Right kidney (tissue), 9 donors: ENCODE results near the gene CXCL14.

Source experiments
- DNase-seq: peaks from one replicate; pipeline ENCODE4 v3.0.0-alpha.2; 2016
- long read RNA-seq, 8 donors: transcript quantifications; one replicate each; lab custom pipeline, GENCODE V29; 2026

Gene CXCL14
- long read RNA-seq, donor 1, transcript CXCL14-202 (4 exons, 1,760 nt): major isoform, 46 of 46 reads
- long read RNA-seq, donor 1, partial matches to known transcripts: 0 of 46 reads
- long read RNA-seq, donor 1, other reads (novel, unspliced or antisense): 0 of 46 reads
- long read RNA-seq, donor 2, transcript CXCL14-202 (4 exons, 1,760 nt): major isoform, 62 of 62 reads
- long read RNA-seq, donor 2, partial matches to known transcripts: 0 of 62 reads
- long read RNA-seq, donor 2, other reads (novel, unspliced or antisense): 0 of 62 reads
- long read RNA-seq, donor 3, transcript CXCL14-202 (4 exons, 1,760 nt): major isoform, 33 of 33 reads
- long read RNA-seq, donor 3, partial matches to known transcripts: 0 of 33 reads
- long read RNA-seq, donor 3, other reads (novel, unspliced or antisense): 0 of 33 reads
- long read RNA-seq, donor 4, transcript CXCL14-202 (4 exons, 1,760 nt): major isoform, 29 of 29 reads
- long read RNA-seq, donor 4, partial matches to known transcripts: 0 of 29 reads
- long read RNA-seq, donor 4, other reads (novel, unspliced or antisense): 0 of 29 reads
- long read RNA-seq, donor 5, transcript CXCL14-202 (4 exons, 1,760 nt): major isoform, 24 of 24 reads
- long read RNA-seq, donor 5, partial matches to known transcripts: 0 of 24 reads
- long read RNA-seq, donor 5, other reads (novel, unspliced or antisense): 0 of 24 reads
- long read RNA-seq, donor 6, transcript CXCL14-202 (4 exons, 1,760 nt): major isoform, 32 of 32 reads
- long read RNA-seq, donor 6, partial matches to known transcripts: 0 of 32 reads
- long read RNA-seq, donor 6, other reads (novel, unspliced or antisense): 0 of 32 reads
- long read RNA-seq, donor 7, transcript CXCL14-202 (4 exons, 1,760 nt): major isoform, 40 of 52 reads
- long read RNA-seq, donor 7, partial matches to known transcripts: 12 of 52 reads
- long read RNA-seq, donor 7, other reads (novel, unspliced or antisense): 0 of 52 reads
- long read RNA-seq, donor 8, transcript CXCL14-202 (4 exons, 1,760 nt): major isoform, 65 of 65 reads
- long read RNA-seq, donor 8, partial matches to known transcripts: 0 of 65 reads
- long read RNA-seq, donor 8, other reads (novel, unspliced or antisense): 0 of 65 reads

- DNase-seq: peak; percentile 74
Observed at GRCh38 chr5:135578685-135579341, at the start of gene CXCL14. Gene CXCL14 (minus strand): TSS chr5:135578991. CDS start chr5:135578778, 213 bp downstream.

- no peak for DNase-seq
Observed at GRCh38 chr5:135626636-135627035, 47.8 kb upstream of the CXCL14 start.

GRCh38 chr5:135625961-135626360 is 47.2 kb upstream of the CXCL14 start:
- DNase-seq: no peak

- DNase-seq: no peak
Observed at GRCh38 chr5:135625486-135625885, 46.7 kb upstream of the CXCL14 start.

- DNase-seq: no peak
Observed at GRCh38 chr5:135625061-135625460, 46.3 kb upstream of the CXCL14 start.

- DNase-seq: no peak
Observed at GRCh38 chr5:135623186-135623715, 44.5 kb upstream of the CXCL14 start.

- DNase-seq: no peak
Observed at GRCh38 chr5:135615581-135616260, 36.9 kb upstream of the CXCL14 start.

- no peak for DNase-seq
Observed at GRCh38 chr5:135615171-135615570, 36.4 kb upstream of the CXCL14 start.

- DNase-seq: no peak
Observed at GRCh38 chr5:135609981-135610380, 31.2 kb upstream of the CXCL14 start.

GRCh38 chr5:135608761-135609443 is 30.1 kb upstream of the CXCL14 start:
- no peak for DNase-seq

GRCh38 chr5:135608361-135608760 is 29.6 kb upstream of the CXCL14 start:
- no peak for DNase-seq

- DNase-seq: no peak
Observed at GRCh38 chr5:135606431-135606830, 27.6 kb upstream of the CXCL14 start.

- no peak for DNase-seq
Observed at GRCh38 chr5:135605221-135605620, 26.4 kb upstream of the CXCL14 start.

GRCh38 chr5:135604056-135604455 is 25.3 kb upstream of the CXCL14 start:
- peak; percentile 9 for DNase-seq

GRCh38 chr5:135602882-135603721 is 24.3 kb upstream of the CXCL14 start:
- DNase-seq: peak; percentile 6

GRCh38 chr5:135601466-135601865 is 22.7 kb upstream of the CXCL14 start:
- no peak for DNase-seq

GRCh38 chr5:135600971-135601381 is 22.2 kb upstream of the CXCL14 start:
- no peak for DNase-seq

GRCh38 chr5:135600152-135600570 is 21.4 kb upstream of the CXCL14 start:
- DNase-seq: no peak

GRCh38 chr5:135599421-135600151 is 20.8 kb upstream of the CXCL14 start:
- no peak for DNase-seq
